ENCODE data around the gene C10orf105. TPM values are rescaled to one million over a fixed set of nuclear protein-coding genes. Genes with fewer than 3 reads are reported as not detected.

C10orf105 gene
- total RNA-seq, 2 donors from 2014 or later: 0.23 to 0.24 TPM

DNA sequence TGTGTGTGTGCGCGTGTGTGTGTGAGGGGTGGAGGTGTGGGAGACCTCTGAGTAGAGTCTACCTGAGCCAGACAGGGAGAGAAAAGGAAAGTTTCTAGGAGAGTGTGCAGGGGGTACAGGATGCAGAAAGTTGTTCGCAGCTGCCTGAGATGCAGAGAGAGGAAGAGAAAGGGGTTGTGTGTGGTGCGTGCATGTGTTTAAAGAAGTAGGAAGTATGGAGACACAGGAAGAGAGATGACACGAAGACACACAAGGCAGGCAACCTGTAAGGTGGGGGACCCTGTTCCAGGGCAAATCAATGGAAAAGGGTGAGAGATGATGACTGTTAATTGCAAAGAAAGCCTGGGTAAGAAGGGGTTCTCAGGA lies 52.2 kb downstream of the C10orf105 start:
- DNase-seq (ENCODE audit: low spot score): no peak
- intact Hi-C loops (cut with DNase I): no loop called here

DNA sequence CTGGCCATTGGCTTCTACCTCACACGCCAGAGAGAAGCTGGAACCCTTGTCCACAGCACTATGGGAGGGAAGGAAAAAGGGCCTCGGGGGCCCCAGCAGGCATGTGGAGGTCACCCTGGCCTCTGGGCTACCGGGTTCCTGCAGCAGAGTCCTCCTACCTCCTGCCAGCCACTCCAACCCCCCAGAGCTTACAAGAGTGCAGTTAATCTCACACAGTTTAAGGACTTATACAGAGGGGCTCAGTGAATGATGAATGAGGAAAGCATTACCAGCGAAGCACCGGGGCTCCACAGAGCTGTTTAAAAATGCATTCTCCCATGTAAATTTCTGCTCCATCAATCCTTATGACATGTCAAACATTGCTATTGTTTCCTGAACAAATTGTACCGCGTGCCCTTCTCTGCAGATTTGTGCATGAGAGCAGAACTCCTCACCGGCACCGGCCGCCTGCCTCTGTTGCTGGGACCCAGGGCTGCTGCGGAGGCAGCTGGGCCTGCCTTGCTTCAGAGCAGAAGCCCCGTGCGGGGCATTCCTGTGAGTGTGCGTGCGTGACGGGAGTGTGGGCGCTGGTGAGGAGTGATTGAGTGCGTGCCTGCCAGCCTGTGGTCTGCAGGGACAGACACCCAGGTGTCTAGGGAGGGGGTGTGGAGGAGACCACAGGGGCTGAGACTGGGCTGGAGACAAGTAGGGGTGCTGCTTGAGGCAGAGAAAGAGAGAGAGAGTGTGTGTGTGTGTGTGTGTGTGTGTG lies 52.8 kb downstream of the C10orf105 start:
- intact Hi-C loops (cut with DNase I): no loop called here

GRCh38 chr10:71665456-71665855 lies 54.1 kb downstream of the C10orf105 start:
- no peak for DNase-seq (ENCODE audit: low spot score)
- intact Hi-C loops (cut with DNase I): no loop called here

More for the DNA sequence above, 52.8 kb downstream of the C10orf105 start:
- no peak for DNase-seq (ENCODE audit: low spot score)

DNA sequence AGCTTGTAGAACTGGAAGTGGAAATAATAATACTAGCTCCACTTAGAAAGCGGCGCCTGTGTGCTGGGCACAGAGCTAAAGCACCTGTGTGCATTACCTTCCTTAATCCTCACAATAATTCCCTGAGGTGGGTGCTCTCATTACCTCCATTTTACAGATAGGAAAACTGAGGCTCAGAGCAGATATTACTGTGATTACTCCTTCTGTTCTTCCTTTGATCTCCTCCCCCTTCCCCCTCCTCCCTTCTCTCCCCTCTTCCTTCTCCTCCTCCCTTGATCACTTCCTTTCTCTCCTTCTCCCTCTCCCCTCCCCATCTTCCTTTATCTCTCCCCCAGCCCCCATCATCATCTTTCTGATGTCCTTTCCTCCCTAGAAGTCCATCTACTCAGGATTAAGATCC lies 55.0 kb downstream of the C10orf105 start:
- DNase-seq (ENCODE audit: low spot score): no peak
- intact Hi-C loops (cut with DNase I): no loop called here

GRCh38 chr10:71663311-71663710 lies 56.3 kb downstream of the C10orf105 start:
- DNase-seq (ENCODE audit: low spot score): no peak
- intact Hi-C loops (cut with DNase I): no loop called here

GRCh38 chr10:71661779-71662336 lies 57.7 kb downstream of the C10orf105 start:
- no peak for DNase-seq (ENCODE audit: low spot score)

More at GRCh38 chr10:71661779-71662336, 57.7 kb downstream of the C10orf105 start:
- intact Hi-C loops (cut with DNase I): no loop called here

Other genes starting within 250 kb of the C10orf105 start
- gene VSIR, start 53.7 kb upstream of the C10orf105 start, total RNA-seq: 100 to 1,000 TPM; 126 to 135 TPM
- gene PSAP, start 131.5 kb upstream of the C10orf105 start, total RNA-seq: 1,000 to 10,000 TPM in 1 of 2 donors, 100 to 1,000 TPM in 1; 787 to 1,159 TPM
- 10 to 100 TPM; 34.9 to 37.7 TPM for gene CHST3, start 244.6 kb upstream of the C10orf105 start, total RNA-seq